Dendritic cell treated with granulocyte-macrophage colony-stimulating factor and Interleukin-4, amounts not matched to agents 40 ng/mL and 50 ng/mL, for 4 days (primary cell): ENCODE data around the gene MYMK.

Experiments used
- H3K27ac Mint-ChIP-seq: one replicate; pipeline ENCODE4 v1.8.0; 2022; ENCODE audit warnings: mild to moderate bottlenecking, mixed read lengths
- H3K27me3 Mint-ChIP-seq: one replicate; pipeline ENCODE4 v1.8.0; 2022; ENCODE audit warnings: mild to moderate bottlenecking, mixed read lengths
- H3K36me3 Mint-ChIP-seq: one replicate; pipeline ENCODE4 v1.8.0; 2022; ENCODE audit warnings: low read depth, mixed read lengths
- H3K4me1 Mint-ChIP-seq: one replicate; pipeline ENCODE4 v1.8.0; 2022; ENCODE audit warnings: low read depth, mixed read lengths
- H3K4me3 Mint-ChIP-seq: one replicate; pipeline ENCODE4 v1.8.0; 2022; ENCODE audit warnings: mild to moderate bottlenecking, moderate library complexity, mixed read lengths
- H3K9me3 Mint-ChIP-seq: one replicate; pipeline ENCODE4 v1.8.0; 2022; ENCODE audit warnings: mixed read lengths
- intact Hi-C: fragments of 100-400 bp; cut with micrococcal nuclease; formaldehyde crosslinking; loops from one replicate; pipeline ENCODE4 v1.15.0; 2022

The MYMK gene, protein sequence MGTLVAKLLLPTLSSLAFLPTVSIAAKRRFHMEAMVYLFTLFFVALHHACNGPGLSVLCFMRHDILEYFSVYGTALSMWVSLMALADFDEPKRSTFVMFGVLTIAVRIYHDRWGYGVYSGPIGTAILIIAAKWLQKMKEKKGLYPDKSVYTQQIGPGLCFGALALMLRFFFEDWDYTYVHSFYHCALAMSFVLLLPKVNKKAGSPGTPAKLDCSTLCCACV

DNA sequence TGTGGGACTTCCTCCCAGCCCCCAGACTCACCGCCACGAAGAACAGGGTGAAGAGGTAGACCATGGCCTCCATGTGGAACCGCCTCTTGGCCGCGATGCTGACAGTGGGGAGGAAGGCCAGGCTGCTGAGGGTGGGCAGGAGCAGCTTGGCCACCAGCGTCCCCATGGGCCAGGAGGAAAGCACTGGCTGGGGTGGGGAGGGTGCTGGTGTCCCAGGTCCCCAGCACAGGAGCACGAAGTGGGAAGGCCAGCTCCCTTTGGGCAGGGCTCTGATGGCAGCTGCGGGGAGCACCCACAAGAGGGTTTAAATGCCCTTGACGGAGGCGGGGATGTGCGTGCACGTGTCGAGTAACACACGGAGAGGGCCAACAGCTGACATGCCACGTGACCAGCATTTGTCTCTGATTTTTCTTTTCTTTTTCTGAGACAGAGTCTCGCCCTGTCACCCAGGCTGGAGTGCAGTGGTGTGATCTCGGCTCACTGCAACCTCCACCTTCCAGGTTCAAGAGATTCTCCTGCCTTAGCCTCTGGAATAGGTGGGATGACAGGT is at the start of gene MYMK:
TSS of gene MYMK (minus strand) at position 281 of the 550 bp plus-strand sequence. CDS start at position 166, 115 bp downstream.
- no peaks in the 10 kb centered on the region for H3K36me3 Mint-ChIP-seq
- no peaks in the 10 kb centered on the region for H3K4me1 Mint-ChIP-seq
- H3K9me3 Mint-ChIP-seq = no peaks in the 10 kb centered on the region
- intact Hi-C loops = no loop called here
- H3K27me3 Mint-ChIP-seq = peaks cover 14% of the 10 kb centered on the region
- H3K27ac Mint-ChIP-seq = no peak within 1 kb of the TSS
- H3K4me3 Mint-ChIP-seq = no peak within 1 kb of the TSS

DNA sequence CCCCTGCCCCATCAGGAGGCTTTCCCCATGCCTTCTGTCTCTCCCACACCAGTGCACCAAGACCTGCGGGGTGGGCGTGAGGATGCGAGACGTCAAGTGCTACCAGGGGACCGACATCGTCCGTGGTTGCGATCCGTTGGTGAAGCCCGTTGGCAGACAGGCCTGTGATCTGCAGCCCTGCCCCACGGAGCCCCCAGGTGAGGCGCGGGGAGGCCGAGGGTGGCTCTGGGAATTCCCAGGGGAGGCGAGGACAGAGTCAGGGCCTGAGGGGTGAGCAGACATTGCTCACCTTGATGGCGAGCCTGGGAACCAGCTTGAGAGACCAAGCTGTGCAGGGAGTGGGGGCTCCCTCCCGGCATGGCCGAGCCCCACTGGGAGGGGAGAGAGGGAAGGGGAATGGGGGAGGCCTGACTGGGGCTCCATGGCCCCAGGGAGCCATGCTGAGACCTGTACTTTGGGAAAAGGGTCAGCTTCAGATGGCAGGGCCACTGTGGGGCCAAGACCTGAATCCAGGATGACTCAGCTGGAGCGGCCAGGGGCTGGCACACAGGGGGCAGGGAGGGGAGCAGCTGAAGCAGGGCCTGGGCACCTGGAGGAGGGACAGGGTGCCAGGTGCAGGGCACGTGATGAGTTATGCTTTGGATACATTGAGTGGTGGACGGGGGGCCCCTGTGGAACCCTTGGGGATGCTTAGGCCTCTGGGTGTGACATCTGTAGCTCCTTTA is 49.2 kb upstream of the MYMK start:
- H3K9me3 Mint-ChIP-seq = no peaks in the 10 kb centered on the region
- peaks cover 9% of the 10 kb centered on the region for H3K4me1 Mint-ChIP-seq
- H3K36me3 Mint-ChIP-seq = no peaks in the 10 kb centered on the region
- H3K4me3 Mint-ChIP-seq = no peak overlapping the region
- intact Hi-C loops = no loop called here
- no peak overlapping the region for H3K27ac Mint-ChIP-seq
- peaks cover 50% of the 10 kb centered on the region for H3K27me3 Mint-ChIP-seq

DNA sequence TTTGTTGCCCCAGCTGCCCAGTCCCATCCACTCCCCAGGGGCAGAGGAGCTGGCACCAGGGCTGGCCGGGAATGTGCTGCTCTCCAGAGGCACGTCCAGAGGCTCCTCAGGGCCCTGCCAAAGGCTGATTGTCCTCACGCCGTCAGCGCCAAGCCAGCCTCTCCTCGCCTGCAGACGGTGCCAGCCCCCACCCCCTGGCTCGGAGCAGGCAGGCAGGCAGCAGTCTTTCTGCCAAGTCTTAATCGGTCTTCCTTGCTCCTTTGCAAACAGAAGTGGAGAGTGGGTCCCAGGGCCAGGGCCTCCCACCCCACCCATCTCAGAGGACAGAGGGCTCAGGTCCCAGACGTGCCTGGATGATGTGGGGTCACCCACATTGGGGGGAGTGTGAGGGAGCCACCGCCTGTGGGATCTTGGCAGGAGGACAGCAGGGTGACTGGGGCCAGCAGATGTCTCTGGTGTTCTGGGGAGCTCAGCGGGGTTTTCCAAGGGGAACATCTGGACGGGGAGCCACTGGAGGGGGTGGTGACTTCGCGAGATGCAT is 48.1 kb upstream of the MYMK start:
- no peak overlapping the region for H3K27ac Mint-ChIP-seq

DNA sequence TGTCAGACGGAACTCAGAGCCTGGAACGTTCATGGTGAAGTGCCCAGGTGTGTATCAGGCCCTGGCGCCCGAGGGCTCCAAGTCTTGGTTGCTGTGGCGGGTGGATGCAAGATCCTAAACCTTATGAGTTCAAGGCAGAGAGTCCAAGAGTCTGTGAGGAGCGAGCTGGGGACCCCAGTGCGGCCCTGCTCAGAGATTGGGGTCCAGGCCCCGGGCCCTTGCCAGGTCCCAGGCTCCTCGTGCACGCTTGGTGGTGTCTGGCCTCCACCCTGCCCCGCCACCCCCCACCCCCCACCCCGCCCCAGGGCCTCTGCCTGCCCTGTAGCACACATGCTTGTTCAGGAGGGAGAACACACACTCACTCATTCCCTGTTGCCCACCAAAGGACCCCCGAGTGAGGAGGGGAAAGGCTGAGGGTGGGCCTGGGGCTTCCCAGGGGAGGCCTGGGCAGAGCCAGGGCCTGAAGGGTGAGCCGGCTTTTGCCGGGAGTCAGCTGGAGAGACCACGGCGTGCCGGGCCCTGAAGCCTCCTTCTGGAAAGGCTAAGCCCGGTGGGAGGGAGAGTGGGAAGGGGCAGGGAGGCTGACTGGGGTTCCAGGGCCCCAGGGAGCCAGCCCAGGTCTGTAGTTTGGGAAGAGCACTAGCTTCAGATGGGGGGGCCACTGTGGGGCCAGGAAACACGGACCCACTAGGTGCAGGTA is 47.3 kb upstream of the MYMK start:
- Mint-ChIP-seq H3K4me3 (no peak overlapping the region), H3K36me3 (no peaks in the 10 kb centered on the region), H3K27me3 (peaks cover 34% of the 10 kb centered on the region), H3K27ac (no peak overlapping the region), H3K4me1 (peaks cover 8% of the 10 kb centered on the region), H3K9me3 (no peaks in the 10 kb centered on the region)
- intact Hi-C loops = no loop called here

More for the DNA sequence above, 48.1 kb upstream of the MYMK start:
- Mint-ChIP-seq H3K9me3 (no peaks in the 10 kb centered on the region), H3K27me3 (peaks cover 41% of the 10 kb centered on the region), H3K36me3 (no peaks in the 10 kb centered on the region), H3K4me1 (peaks cover 9% of the 10 kb centered on the region), H3K4me3 (no peak overlapping the region)
- intact Hi-C loops = no loop called here

DNA sequence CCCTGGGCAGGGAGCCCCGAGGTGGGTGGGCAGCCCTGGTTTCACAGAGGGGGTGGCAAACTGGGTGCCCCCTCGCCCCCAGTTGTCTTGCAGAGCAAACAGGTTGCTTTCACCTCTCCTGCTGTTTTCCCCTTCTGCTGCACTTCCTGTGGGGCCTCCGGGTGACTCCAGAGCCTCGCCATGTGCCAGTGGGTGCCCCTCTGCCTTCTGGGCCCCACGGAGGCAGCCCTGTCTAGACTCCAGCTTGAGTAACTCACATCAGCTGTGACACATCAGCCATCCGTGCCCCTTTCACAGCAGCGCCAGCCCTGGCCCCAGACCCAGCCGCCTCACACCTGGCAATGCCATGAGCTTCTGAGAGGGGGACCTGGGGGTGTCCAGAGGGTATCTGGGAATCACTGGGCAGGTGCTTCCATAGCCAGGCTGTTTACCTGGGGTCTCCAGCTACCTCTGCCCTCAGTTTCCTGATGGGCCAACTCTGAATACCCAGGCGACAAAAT is 46.7 kb upstream of the MYMK start:
- Mint-ChIP-seq H3K4me3 (no peak overlapping the region), H3K9me3 (no peaks in the 10 kb centered on the region), H3K4me1 (peaks cover 2% of the 10 kb centered on the region), H3K27ac (no peak overlapping the region), H3K36me3 (no peaks in the 10 kb centered on the region), H3K27me3 (peaks cover 28% of the 10 kb centered on the region)
- intact Hi-C loops = no loop called here

DNA sequence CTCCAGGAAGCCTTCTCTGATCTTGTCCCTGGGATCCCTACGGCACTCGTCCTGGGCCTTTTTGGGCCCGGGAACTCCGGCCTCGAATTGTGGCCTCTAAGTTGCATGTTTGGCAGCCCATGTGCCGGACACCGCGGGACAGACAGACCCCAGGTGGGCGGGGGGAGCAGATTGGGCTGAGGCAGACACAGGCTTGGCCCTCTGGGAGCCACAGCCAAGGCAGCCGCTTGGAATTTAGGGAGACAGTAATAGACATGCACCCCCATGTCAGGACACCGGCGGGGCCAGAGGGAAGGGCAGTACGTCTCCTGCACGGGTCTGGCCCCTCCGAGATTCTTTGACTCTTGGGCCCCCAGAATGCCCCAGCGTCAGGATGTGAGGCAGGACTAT is 45.9 kb upstream of the MYMK start:
- no peak overlapping the region for H3K27ac Mint-ChIP-seq
- no peaks in the 10 kb centered on the region for H3K9me3 Mint-ChIP-seq

DNA sequence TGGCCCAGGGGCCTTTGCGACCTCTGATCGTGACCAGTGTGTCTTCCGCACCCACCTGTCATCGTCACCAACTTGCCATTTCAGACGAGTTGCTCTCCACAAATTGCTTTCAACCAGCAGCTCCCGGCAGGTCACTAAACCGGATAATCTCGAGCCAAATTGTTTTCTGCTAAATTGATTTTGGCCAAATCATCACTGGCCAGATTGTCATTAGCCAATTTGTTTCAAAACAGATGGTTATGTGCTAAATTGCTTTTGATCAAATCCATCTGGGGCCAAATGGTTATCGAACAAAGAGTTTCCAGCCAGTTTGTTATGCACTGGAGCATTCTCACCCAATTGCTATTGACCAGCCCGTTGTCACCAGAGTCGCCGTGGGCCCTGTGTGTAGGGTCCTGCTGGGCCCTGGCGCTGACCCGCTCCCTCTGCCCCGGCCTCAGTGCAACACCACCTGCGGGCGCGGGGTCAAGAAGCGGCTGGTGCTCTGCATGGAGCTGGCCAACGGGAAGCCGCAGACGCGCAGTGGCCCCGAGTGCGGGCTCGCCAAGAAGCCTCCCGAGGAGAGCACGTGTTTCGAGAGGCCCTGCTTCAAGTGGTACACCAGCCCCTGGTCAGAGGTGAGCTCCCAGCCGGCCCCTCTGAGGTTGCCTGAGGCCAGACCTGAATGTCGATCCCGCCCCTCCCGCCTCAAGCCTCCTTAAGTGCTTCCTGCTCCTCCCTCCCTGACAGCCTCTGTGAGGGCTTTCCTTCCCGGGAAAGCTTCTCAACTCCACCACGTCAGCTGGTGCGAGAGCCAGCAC is 45.3 kb upstream of the MYMK start:
- Mint-ChIP-seq H3K27me3 (peaks cover 17% of the 10 kb centered on the region), H3K4me1 (no peaks in the 10 kb centered on the region), H3K4me3 (no peak overlapping the region), H3K9me3 (no peaks in the 10 kb centered on the region), H3K36me3 (no peaks in the 10 kb centered on the region), H3K27ac (no peak overlapping the region)
- intact Hi-C loops = no loop called here

More for the DNA sequence above, 45.9 kb upstream of the MYMK start:
- Mint-ChIP-seq H3K4me3 (no peak overlapping the region), H3K36me3 (no peaks in the 10 kb centered on the region), H3K27me3 (peaks cover 21% of the 10 kb centered on the region), H3K4me1 (no peaks in the 10 kb centered on the region)
- intact Hi-C loops = no loop called here

DNA sequence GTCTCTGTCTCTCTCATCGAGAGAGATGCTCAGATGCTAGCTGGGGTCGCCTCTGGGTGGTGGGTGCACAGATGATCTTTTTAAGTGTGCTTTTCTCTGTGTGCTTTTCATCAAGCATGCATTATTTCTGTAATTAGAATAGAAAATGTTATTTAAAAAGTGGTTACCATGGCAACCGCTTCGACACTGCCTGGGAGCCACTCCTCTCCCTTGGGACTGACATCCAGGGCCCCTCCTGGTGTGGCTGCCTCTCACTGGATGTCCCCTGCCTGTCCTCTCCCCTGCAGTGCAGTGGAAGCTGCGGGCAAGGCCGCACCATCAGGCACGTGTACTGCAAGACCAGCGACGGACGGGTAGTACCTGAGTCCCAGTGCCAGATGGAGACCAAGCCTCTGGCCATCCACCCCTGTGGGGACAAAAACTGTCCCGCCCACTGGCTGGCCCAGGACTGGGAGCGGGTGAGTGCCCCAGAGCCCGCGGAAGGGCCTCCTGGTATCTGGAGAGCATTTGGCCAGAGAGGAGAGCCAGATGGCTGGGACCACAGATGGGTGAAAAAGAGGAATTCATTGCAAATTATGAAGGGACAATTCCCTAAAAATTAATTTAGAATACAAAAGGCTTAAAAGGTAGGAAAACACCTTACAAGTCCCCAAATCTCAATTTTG is 44.5 kb upstream of the MYMK start:
- Mint-ChIP-seq H3K4me3 (no peak overlapping the region), H3K27ac (no peak overlapping the region), H3K27me3 (peaks cover 22% of the 10 kb centered on the region), H3K36me3 (no peaks in the 10 kb centered on the region), H3K4me1 (no peaks in the 10 kb centered on the region), H3K9me3 (no peaks in the 10 kb centered on the region)
- intact Hi-C loops = no loop called here

DNA sequence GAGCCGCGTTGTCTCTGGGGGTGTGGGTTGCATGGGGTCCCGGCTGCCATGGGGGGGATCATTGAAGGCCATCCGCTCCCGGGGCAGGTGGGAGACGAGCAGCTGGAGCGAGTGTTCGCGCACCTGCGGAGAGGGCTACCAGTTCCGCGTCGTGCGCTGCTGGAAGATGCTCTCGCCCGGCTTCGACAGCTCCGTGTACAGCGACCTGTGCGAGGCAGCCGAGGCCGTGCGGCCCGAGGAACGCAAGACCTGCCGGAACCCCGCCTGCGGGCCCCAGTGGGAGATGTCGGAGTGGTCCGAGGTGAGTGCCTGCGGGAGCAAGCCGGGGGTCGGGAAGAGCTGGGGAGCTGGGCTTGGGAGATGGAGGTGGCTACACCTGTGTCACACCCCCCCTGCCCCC is 43.4 kb upstream of the MYMK start:
- no peak overlapping the region for H3K27ac Mint-ChIP-seq
- H3K27me3 Mint-ChIP-seq = peaks cover 29% of the 10 kb centered on the region
- peaks cover 4% of the 10 kb centered on the region for H3K4me1 Mint-ChIP-seq
- intact Hi-C loops = no loop called here
- no peak overlapping the region for H3K4me3 Mint-ChIP-seq
- H3K9me3 Mint-ChIP-seq = no peaks in the 10 kb centered on the region
- H3K36me3 Mint-ChIP-seq = no peaks in the 10 kb centered on the region

DNA sequence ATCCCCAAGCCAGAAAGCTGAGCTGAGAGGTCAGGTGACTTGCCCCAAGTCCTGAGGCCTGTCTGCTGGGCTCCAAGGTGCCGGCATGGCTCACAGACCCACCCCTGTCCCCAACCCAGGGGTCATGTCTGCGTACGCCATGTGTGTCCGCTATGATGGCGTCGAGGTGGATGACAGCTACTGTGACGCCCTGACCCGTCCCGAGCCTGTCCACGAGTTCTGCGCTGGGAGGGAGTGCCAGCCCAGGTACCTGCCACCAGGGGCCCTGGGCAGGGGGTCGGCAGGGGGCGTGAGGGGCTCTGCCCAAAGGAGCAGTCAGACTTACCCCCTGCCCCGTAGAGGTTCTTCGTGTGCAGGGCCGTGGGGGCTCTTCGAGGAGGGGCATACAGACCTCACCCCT is 42.1 kb upstream of the MYMK start:
- peaks cover 8% of the 10 kb centered on the region for H3K4me1 Mint-ChIP-seq
- peaks cover 31% of the 10 kb centered on the region for H3K27me3 Mint-ChIP-seq
- intact Hi-C loops = no loop called here
- no peaks in the 10 kb centered on the region for H3K9me3 Mint-ChIP-seq
- H3K36me3 Mint-ChIP-seq = no peaks in the 10 kb centered on the region
- no peak overlapping the region for H3K4me3 Mint-ChIP-seq
- no peak overlapping the region for H3K27ac Mint-ChIP-seq

DNA sequence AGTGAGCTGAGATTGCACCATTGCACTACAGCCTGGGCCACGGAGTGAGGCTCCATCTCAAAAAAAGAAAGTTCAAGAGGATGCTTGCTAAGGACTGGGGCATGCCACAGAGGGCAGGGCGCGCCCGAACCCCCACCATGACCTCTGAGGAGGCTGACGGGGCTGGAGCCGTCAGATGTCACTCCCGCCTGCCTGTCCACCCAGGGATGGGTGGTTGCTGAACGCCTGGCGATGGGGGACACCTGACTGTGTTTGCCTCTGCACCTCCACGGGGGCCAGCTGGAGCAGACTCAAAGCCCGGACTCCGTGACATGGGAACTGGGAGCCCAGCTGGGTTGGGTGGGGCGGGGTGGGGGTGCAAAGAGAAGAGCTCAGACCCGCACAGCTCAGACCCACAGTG is 41.6 kb upstream of the MYMK start:
- Mint-ChIP-seq H3K36me3 (no peaks in the 10 kb centered on the region), H3K4me1 (peaks cover 8% of the 10 kb centered on the region), H3K9me3 (no peaks in the 10 kb centered on the region), H3K4me3 (no peak overlapping the region), H3K27ac (no peak overlapping the region), H3K27me3 (peaks cover 34% of the 10 kb centered on the region)
- intact Hi-C loops = no loop called here

DNA sequence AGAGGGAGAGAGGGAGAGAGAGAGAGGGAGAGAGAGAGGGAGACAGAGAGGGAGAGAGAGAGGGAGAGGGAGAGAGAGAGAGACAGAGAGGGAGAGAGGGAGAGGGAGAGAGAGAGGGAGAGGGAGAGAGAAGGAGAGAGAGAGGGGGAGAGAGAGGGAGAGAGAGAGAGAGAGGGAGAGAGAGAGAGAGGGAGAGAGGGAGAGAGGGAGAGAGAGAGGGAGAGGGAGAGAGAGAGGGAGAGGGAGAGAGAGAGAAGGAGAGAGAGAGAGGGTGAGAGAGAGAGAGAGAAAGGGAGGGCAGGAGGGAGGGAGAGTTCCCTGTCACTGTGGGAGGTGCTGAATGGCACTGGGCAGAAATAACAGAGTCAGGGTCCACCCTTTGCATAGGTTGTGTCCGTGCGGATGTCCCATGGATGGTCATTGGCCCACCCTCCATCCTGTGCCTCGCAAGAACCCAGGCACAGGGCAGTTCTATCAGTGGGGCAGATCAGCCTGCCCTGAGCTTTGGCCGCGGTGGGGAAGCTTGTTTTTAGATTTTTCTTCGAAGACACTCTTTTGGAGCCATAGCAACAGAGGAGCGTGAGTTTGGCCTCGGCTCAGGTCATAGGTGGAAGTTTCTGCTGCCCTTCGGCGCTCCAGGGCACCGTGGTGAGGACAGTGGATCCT is 39.8 kb upstream of the MYMK start:
- no peak overlapping the region for H3K27ac Mint-ChIP-seq
- H3K4me3 Mint-ChIP-seq = no peak overlapping the region
- no peaks in the 10 kb centered on the region for H3K36me3 Mint-ChIP-seq
- intact Hi-C loops = no loop called here
- peaks cover 31% of the 10 kb centered on the region for H3K27me3 Mint-ChIP-seq
- H3K4me1 Mint-ChIP-seq = peaks cover 13% of the 10 kb centered on the region
- no peaks in the 10 kb centered on the region for H3K9me3 Mint-ChIP-seq
